Neuronal stem cell (in vitro differentiated cells): ENCODE results near the gene ASCL2.

Experiments
- DNase-seq: peaks from one replicate; pipeline ENCODE4 v3.0.0-alpha.2; 2013; ENCODE audit warnings: low spot score
- H2AFZ ChIP-seq: one replicate; pipeline ENCODE4 v1.6.1; 2013; ENCODE audit warnings: mild to moderate bottlenecking, low read length, inconsistent platforms
- H2AK5ac ChIP-seq: 2 replicates; pipeline ENCODE4 v1.6.1; 2013; ENCODE audit warnings: low read depth, mild to moderate bottlenecking, inconsistent platforms, low read length, moderate library complexity, mixed read lengths
- H2BK120ac ChIP-seq: 2 replicates; pipeline ENCODE4 v1.6.1; 2013; ENCODE audit warnings: low read depth, mild to moderate bottlenecking, inconsistent platforms, low read length, moderate library complexity, mixed read lengths
- H2BK12ac ChIP-seq: one replicate; pipeline ENCODE4 v1.6.1; 2013; ENCODE audit warnings: low read length, inconsistent platforms
- H2BK15ac ChIP-seq: 2 replicates; pipeline ENCODE4 v1.6.1; 2013; ENCODE audit warnings: mild to moderate bottlenecking, low read length, inconsistent platforms, mixed read lengths
- H2BK5ac ChIP-seq: one replicate; pipeline ENCODE4 v1.6.1; 2013; ENCODE audit warnings: inconsistent platforms, mild to moderate bottlenecking, low read length, moderate library complexity
- H3K14ac ChIP-seq: one replicate; pipeline ENCODE4 v1.6.1; 2013; ENCODE audit warnings: low read length, inconsistent platforms
- H3K18ac ChIP-seq: 2 replicates; pipeline ENCODE4 v1.6.1; 2013; ENCODE audit warnings: low read length, inconsistent platforms
- H3K23ac ChIP-seq: 2 replicates; pipeline ENCODE4 v1.6.1; 2013; ENCODE audit warnings: low read depth, mild to moderate bottlenecking, mixed read lengths, low read length, inconsistent platforms; ENCODE audit not compliant: poor library complexity
- H3K27ac ChIP-seq: replicated peaks from 3 replicates; pipeline ENCODE4 v1.5.1; 2013; ENCODE audit warnings: low read length, inconsistent platforms
- H3K27me3 ChIP-seq, 3 experiments: 2 replicates each; pipeline ENCODE4 v1.6.1; 2013; ENCODE audit warnings: low read length in 3 of 3, mild to moderate bottlenecking in 2 of 3, inconsistent platforms in 1 of 3, low read depth in 1 of 3, mixed read lengths in 1 of 3, moderate library complexity in 1 of 3; ENCODE audit not compliant: control insufficient read depth in 3 of 3, insufficient read depth in 3 of 3
- H3K36me3 ChIP-seq, 2 donors: replicated peaks in 1 of 2; 2 replicates each; pipeline ENCODE4 v1.6.1; 2013; ENCODE audit warnings: low read length in 2 of 2; ENCODE audit not compliant: control insufficient read depth in 2 of 2, insufficient read depth in 2 of 2
- H3K4ac ChIP-seq: 2 replicates; pipeline ENCODE4 v1.6.1; 2013; ENCODE audit warnings: inconsistent platforms, mild to moderate bottlenecking, low read length, moderate library complexity
- H3K4me1 ChIP-seq, 2 donors: 1 replicate in 1 of 2; 2 replicates in 1 of 2; pipeline ENCODE4 v1.6.1; 2013; ENCODE audit warnings: low read length in 2 of 2, low read depth in 1 of 2; ENCODE audit not compliant: control insufficient read depth in 2 of 2, insufficient read depth in 1 of 2
- H3K4me2 ChIP-seq: one replicate; pipeline ENCODE4 v1.6.1; 2013; ENCODE audit warnings: mild to moderate bottlenecking, low read length, inconsistent platforms; ENCODE audit not compliant: insufficient read depth, poor library complexity, severe bottlenecking
- H3K4me3 ChIP-seq, 2 donors: 2 replicates each; pipeline ENCODE4 v1.5.1; 2013; ENCODE audit warnings: low read length in 2 of 2, mild to moderate bottlenecking in 2 of 2, inconsistent platforms in 1 of 2, moderate library complexity in 1 of 2
- H3K79me1 ChIP-seq: one replicate; pipeline ENCODE4 v1.6.1; 2013; ENCODE audit warnings: low read depth, mild to moderate bottlenecking, inconsistent platforms, low read length, moderate library complexity
- H3K9ac ChIP-seq: one replicate; pipeline ENCODE4 v1.6.1; 2013; ENCODE audit warnings: mild to moderate bottlenecking, low read depth, low read length, inconsistent platforms; ENCODE audit not compliant: poor library complexity
- H3K9me3 ChIP-seq, 2 donors: replicated peaks in 1 of 2; 2 replicates each; pipeline versions ENCODE3 to v1.6.1; 2013; ENCODE audit warnings: low read length in 2 of 2, mild to moderate bottlenecking in 2 of 2, inconsistent platforms in 1 of 2, low read depth in 1 of 2, mixed read lengths in 1 of 2, moderate library complexity in 1 of 2; ENCODE audit not compliant: control insufficient read depth in 2 of 2, insufficient read depth in 1 of 2
- H4K8ac ChIP-seq: one replicate; pipeline ENCODE4 v1.6.1; 2013; ENCODE audit warnings: low read depth, mild to moderate bottlenecking, inconsistent platforms, low read length, moderate library complexity
- H4K91ac ChIP-seq: one replicate; pipeline ENCODE4 v1.6.1; 2013; ENCODE audit warnings: low read length, low read depth, mild to moderate bottlenecking, inconsistent platforms; ENCODE audit not compliant: poor library complexity
- WGBS, 2 donors: extraction: QIAGEN DNeasy Blood & Tissue Kit; methylation state at CpG; one replicate each; pipeline ENCODE4 v1.1.7; 2013; ENCODE audit warnings: missing lambda C conversion rate in 2 of 2, mixed read lengths in 1 of 2; ENCODE audit not compliant: insufficient read length in 2 of 2, insufficient replicate concordance in 1 of 2; ENCODE audit errors: extremely low coverage in 2 of 2; 5-methylcytosine and 5-hydroxymethylcytosine counted together

The ASCL2 gene

GRCh38 chr11:2250485-2250884 is 19.9 kb downstream of the ASCL2 start:
- Histone ChIP-seq H3K9me3 (no peaks in the 10 kb centered on the region), H4K8ac (no peak overlapping the region), H3K27ac (no peak overlapping the region), H3K14ac (no peak overlapping the region), H3K79me1 (no peaks in the 10 kb centered on the region), H3K27me3 (no peaks in the 10 kb centered on the region), H2BK120ac (no peak overlapping the region), H3K9ac (no peak overlapping the region), H2AK5ac (no peak overlapping the region), H2BK5ac (no peak overlapping the region), H3K23ac (no peak overlapping the region), H3K4me3 (no peak overlapping the region), H3K18ac (peak overlapping the region; percentile 68), H2AFZ (peak overlapping the region; percentile 59), H4K91ac (no peak overlapping the region), H3K4ac (no peak overlapping the region), H3K4me1 (peaks cover 0 to 10% of the 10 kb centered on the region in 2 donors), H2BK15ac (no peak overlapping the region), H3K4me2 (no peak overlapping the region), H2BK12ac (no peak overlapping the region), H3K36me3 (no peaks in the 10 kb centered on the region)
- DNase-seq: no peak
- WGBS, 2 donors: no CpG with 5 or more reads among the region's 8 CpGs

- Histone ChIP-seq H2BK15ac (no peak overlapping the region), H3K4me2 (no peak overlapping the region), H4K91ac (no peak overlapping the region), H3K4me1 (peaks cover 0 to 10% of the 10 kb centered on the region in 2 donors), H3K9ac (no peak overlapping the region), H2BK5ac (no peak overlapping the region), H2BK12ac (no peak overlapping the region), H4K8ac (no peak overlapping the region), H3K4ac (no peak overlapping the region), H3K79me1 (no peaks in the 10 kb centered on the region), H3K4me3 (no peak overlapping the region), H3K18ac (peak overlapping the region; percentile 3), H3K27me3 (no peaks in the 10 kb centered on the region), H2BK120ac (no peak overlapping the region), H3K9me3 (no peaks in the 10 kb centered on the region), H3K27ac (no peak overlapping the region), H3K14ac (no peak overlapping the region), H3K36me3 (no peaks in the 10 kb centered on the region), H2AK5ac (no peak overlapping the region), H3K23ac (no peak overlapping the region), H2AFZ (peak overlapping the region; percentile 59)
- no CpG with 5 or more reads among the region's 9 CpGs for WGBS, 2 donors
- no peak for DNase-seq
Measured at GRCh38 chr11:2250041-2250440, 20.3 kb downstream of the ASCL2 start.

DNA sequence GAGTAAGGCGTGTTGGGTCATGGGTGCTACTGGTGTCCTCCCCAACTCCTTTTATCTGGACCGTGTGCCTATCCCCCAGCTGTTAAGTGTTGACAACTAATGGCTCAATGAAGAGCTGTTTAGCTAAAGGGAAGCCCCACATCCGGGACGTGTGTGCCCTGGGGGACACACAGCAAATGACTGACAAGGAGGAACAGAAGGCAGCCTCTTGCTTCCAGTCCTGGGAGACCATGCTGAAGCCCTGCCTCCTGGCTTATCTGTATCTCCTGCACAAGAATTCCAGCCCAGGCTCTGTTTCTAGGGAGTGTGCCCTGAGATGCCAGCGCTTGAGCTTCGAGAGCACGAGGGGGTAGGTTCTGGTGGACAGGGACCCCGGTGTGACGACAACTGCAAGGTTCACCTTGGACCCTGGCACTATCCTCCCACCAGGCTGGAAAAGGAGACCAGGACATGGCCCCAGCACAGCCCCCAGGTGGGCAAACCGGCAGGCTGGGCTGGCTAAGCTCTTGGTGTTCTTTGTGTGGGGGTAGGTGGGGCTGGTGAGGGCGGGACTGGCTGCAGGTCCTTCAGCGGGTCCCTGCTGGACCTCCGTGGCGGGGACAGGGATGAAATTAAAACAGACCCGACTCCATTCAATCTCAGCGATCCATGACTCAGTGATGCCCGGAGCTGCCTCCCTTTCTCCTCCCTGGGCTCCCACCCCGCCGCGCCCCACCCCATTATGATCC is 21.0 kb downstream of the ASCL2 start:
- no peak overlapping the region for H3K4me2 ChIP-seq
- H2AFZ ChIP-seq: no peak overlapping the region
- H3K23ac ChIP-seq: no peak overlapping the region
- H3K4me3 ChIP-seq: no peak overlapping the region
- H3K4ac ChIP-seq: no peak overlapping the region
- peaks cover 0 to 10% of the 10 kb centered on the region in 2 donors for H3K4me1 ChIP-seq
- H4K91ac ChIP-seq: peak overlapping the region; percentile 64
- H3K36me3 ChIP-seq: no peaks in the 10 kb centered on the region
- H3K18ac ChIP-seq: peak overlapping the region; percentile 35
- H2BK5ac ChIP-seq: no peak overlapping the region
- no peaks in the 10 kb centered on the region for H3K9me3 ChIP-seq
- H2BK120ac ChIP-seq: no peak overlapping the region
- H3K9ac ChIP-seq: no peak overlapping the region
- no peaks in the 10 kb centered on the region for H3K79me1 ChIP-seq
- H3K14ac ChIP-seq: peak overlapping the region; percentile 56
- H2AK5ac ChIP-seq: peak overlapping the region; percentile 25
- no peak overlapping the region for H3K27ac ChIP-seq
- WGBS, 2 donors: no CpG with 5 or more reads among the region's 20 CpGs
- peak overlapping the region; percentile 17 for H4K8ac ChIP-seq
- H2BK15ac ChIP-seq: peak overlapping the region; percentile 85
- no peak overlapping the region for H2BK12ac ChIP-seq
- DNase-seq: no peak
- peaks cover 0 to under 1% (median 0%) of the 10 kb centered on the region in 3 experiments for H3K27me3 ChIP-seq

DNA sequence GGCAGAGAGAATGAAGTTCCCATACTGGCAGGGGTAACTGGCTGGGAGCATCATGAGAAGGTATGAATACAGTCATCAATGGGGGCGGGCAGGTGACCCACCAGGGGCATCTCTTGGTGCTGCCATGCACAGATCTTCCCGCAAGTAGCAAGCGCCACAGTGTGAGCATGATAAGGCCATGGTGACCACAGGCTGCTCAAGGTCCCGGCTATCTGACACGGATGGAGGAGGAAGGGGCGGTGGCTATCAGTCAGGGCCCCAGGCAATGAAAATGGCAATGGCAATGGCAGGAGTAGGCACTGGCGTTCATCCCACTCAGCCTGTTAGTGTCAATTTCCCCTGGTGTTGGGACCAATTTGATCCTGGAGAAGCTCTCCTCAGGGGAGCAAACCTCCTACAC is 21.6 kb downstream of the ASCL2 start:
- H3K4me1 ChIP-seq: peaks cover 0 to 10% of the 10 kb centered on the region in 2 donors
- no CpG with 5 or more reads among the region's 7 CpGs for WGBS, 2 donors

More for the DNA sequence above, 21.6 kb downstream of the ASCL2 start:
- H3K18ac ChIP-seq: no peak overlapping the region
- H2BK15ac ChIP-seq: peak overlapping the region; percentile 85
- no peak overlapping the region for H4K91ac ChIP-seq
- no peak overlapping the region for H3K4ac ChIP-seq
- no peaks in the 10 kb centered on the region for H3K9me3 ChIP-seq
- H2AFZ ChIP-seq: no peak overlapping the region
- H2AK5ac ChIP-seq: no peak overlapping the region
- H3K79me1 ChIP-seq: no peaks in the 10 kb centered on the region
- H2BK12ac ChIP-seq: no peak overlapping the region
- peak overlapping the region; percentile 30 for H3K9ac ChIP-seq
- peaks cover 0 to 3% (median 0%) of the 10 kb centered on the region in 3 experiments for H3K27me3 ChIP-seq
- H2BK5ac ChIP-seq: no peak overlapping the region
- no peak overlapping the region for H3K4me3 ChIP-seq
- no peak overlapping the region for H3K4me2 ChIP-seq
- no peak overlapping the region for H3K14ac ChIP-seq
- H3K36me3 ChIP-seq: no peaks in the 10 kb centered on the region
- H4K8ac ChIP-seq: peak overlapping the region; percentile 17
- no peak for DNase-seq
- no peak overlapping the region for H3K23ac ChIP-seq
- no peak overlapping the region for H3K27ac ChIP-seq
- H2BK120ac ChIP-seq: no peak overlapping the region
